Measurements from ENCODE around the gene RLN3. TPM values are rescaled to one million over a fixed set of nuclear protein-coding genes. Genes with fewer than 3 reads are reported as not detected.

The RLN3 gene
- total and polyA plus RNA-seq, 9 of the 15 experiments (the other 6 are each of a cell fraction or from before 2014, with no cell fraction given): 0.31 to 1.2 (median 0.71) TPM; not detected in 6

DNA sequence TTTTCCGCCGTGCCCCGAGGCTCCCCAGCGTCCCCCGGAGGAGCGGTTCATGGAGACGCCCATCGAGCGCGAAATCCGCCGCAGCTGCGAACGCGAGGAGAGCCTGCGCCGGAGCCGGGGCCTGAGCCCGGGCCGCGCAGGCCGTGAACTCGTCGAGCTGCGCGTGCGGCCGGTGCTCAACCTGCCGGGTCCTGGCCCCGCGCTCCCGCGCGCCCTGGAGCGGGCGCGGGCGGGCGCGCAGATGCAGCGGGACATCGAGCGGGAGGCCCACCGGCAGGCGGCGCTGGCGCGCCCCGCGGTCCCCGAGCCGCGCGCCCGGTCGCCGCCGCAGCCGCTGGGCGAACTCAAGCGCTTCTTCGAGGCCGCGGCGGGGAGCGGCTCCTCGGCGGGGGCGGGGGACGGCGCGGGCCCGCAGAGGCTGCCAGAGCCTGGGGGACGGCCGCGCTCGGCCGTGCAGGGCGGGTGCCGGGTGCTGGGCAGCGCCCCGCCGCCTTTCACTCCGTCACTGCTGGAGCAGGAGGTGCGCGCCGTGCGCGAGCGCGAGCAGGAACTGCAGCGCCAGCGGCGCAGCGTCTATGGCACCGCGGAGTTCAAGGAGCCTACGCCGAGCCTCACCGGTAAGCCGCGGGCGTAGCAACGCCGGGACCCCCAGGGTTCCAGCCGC lies 45.4 kb downstream of the RLN3 start:
- no peak for FAIRE-seq
- peak overlapping the region; percentile 55 for H3K4me3 ChIP-seq
- H3K36me3 ChIP-seq (ENCODE audit: control insufficient read depth, insufficient read depth, low read length): no peaks in the 10 kb centered on the region
- no peaks in the 10 kb centered on the region for H4K20me1 ChIP-seq (replicated peaks; ENCODE audit: control insufficient read depth, insufficient read depth, low read length)
- H3K4me2 ChIP-seq (ENCODE audit: insufficient read depth, low read length): peak overlapping the region; percentile 82
- ATAC-seq: peak; percentile 76
- 1% methylated on average over 76 of the region's 106 CpGs for WGBS (ENCODE audit: insufficient coverage, low coverage, missing lambda C conversion rate)
- H3K9me3 ChIP-seq (replicated peaks; ENCODE audit: control insufficient read depth, insufficient read depth, low read depth, low read length): no peaks in the 10 kb centered on the region
- H3K9ac ChIP-seq (ENCODE audit: insufficient read depth in 1 of 2, low read depth in 2 of 2, low read length in 2 of 2): peak overlapping the region; percentile 69 to 97
- peak overlapping the region; percentile 68 for H3K27ac ChIP-seq (ENCODE audit: extremely low read depth, low read depth, low read length)
- in situ Hi-C loops (cut with MboI) (loop anchor here (5.0 to 25.0 kb wide), 2 partner anchors 191 to 486 kb away; no protein-coding TSS in a partner anchor), intact Hi-C loops (cut with micrococcal nuclease) (no loop called here)
- H3K9me1 ChIP-seq (ENCODE audit: control insufficient read depth, insufficient read depth, low read length): no peaks in the 10 kb centered on the region
- CTCF ChIA-PET (ENCODE audit: low intra/inter-chr PET ratio): interaction anchor here (0.6 to 3.7 kb wide), 7 partner anchors 16 to 458 kb away, joined by 3 to 39 read pairs (median 3); no protein-coding TSS in a partner anchor
- no TSS peak for BruUV-seq (replicated peaks)
- H3K79me2 ChIP-seq (ENCODE audit: control insufficient read depth, insufficient read depth, low read length): peaks cover 19% of the 10 kb centered on the region
- DNase-seq (ENCODE audit: extremely low read depth in 1 of 4, low spot score in 3 of 4): peak; percentile 82 to 85 (median 83)
- POLR2A ChIA-PET: interaction anchor here (0.5 to 1.3 kb wide), 4 partner anchors 43 to 443 kb away, joined by 3 to 4 read pairs (median 4); partner anchors contain the start of gene ASF1B
- no peaks in the 10 kb centered on the region for H3K27me3 ChIP-seq (ENCODE audit: control insufficient read depth in 2 of 2, insufficient read depth in 2 of 2, low read length in 2 of 2)
- peak overlapping the region; percentile 95 for H2AFZ ChIP-seq (ENCODE audit: low read depth, low read length)
- peaks cover 9 to 48% of the 10 kb centered on the region in 2 experiments; a peak in 4 of 5 replicates for H3K4me1 ChIP-seq (replicated peaks in 1 of 2; ENCODE audit: control insufficient read depth in 2 of 2, insufficient read depth in 2 of 2, low read length in 2 of 2)
- TF ChIP-seq AFF4 (CRISPR knock-in tag; IDR thresholded peaks at IDR 0.05) (no peak), MBD2 (IDR thresholded peaks at IDR 0.05; ENCODE audit: borderline replicate concordance, low read depth) (no peak), ZEB2 (IDR thresholded peaks at IDR 0.05) (no peak)
- TF ChIP-seq, protein P1, sequence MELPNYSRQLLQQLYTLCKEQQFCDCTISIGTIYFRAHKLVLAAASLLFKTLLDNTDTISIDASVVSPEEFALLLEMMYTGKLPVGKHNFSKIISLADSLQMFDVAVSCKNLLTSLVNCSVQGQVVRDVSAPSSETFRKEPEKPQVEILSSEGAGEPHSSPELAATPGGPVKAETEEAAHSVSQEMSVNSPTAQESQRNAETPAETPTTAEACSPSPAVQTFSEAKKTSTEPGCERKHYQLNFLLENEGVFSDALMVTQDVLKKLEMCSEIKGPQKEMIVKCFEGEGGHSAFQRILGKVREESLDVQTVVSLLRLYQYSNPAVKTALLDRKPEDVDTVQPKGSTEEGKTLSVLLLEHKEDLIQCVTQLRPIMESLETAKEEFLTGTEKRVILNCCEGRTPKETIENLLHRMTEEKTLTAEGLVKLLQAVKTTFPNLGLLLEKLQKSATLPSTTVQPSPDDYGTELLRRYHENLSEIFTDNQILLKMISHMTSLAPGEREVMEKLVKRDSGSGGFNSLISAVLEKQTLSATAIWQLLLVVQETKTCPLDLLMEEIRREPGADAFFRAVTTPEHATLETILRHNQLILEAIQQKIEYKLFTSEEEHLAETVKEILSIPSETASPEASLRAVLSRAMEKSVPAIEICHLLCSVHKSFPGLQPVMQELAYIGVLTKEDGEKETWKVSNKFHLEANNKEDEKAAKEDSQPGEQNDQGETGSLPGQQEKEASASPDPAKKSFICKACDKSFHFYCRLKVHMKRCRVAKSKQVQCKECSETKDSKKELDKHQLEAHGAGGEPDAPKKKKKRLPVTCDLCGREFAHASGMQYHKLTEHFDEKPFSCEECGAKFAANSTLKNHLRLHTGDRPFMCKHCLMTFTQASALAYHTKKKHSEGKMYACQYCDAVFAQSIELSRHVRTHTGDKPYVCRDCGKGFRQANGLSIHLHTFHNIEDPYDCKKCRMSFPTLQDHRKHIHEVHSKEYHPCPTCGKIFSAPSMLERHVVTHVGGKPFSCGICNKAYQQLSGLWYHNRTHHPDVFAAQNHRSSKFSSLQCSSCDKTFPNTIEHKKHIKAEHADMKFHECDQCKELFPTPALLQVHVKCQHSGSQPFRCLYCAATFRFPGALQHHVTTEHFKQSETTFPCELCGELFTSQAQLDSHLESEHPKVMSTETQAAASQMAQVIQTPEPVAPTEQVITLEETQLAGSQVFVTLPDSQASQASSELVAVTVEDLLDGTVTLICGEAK (IDR thresholded peaks at IDR 0.05): 0 out of 2 replicates have a peak, but pooled peaks have one; percentile 5
- TF ChIP-seq, protein P1 (CRISPR knock-in tag; IDR thresholded peaks at IDR 0.05): no peak

Measured in K562 (cell line).